K562 (cell line): ENCODE results near the gene DTHD1. TPM values are rescaled to one million over a fixed set of nuclear protein-coding genes. Genes with fewer than 3 reads are reported as not detected.

Experiments
- ATAC-seq: fragments of 200-7000 bp; cut with Tn5 transposase; 3 replicates; pipeline ENCODE4 v1.9.1; 2020; ENCODE audit warnings: moderate library complexity
- BruUV-seq: library from RNA; stranded (reverse); fragments of 400-500 nt; replicated peaks from 2 replicates; lab custom pipeline; 2021; lab: Mats Ljungman, UMichigan
- CTCF ChIA-PET: fragments of 300-600 bp; formaldehyde crosslinking; extraction: SDS; loops from one replicate; lab custom pipeline; 2021; ENCODE audit warnings: low intra/inter-chr PET ratio; lab: Yijun Ruan, JAX
- POLR2A ChIA-PET: fragments of 300-600, 350-650 bp; sonication (Branson Sonifier 250); formaldehyde crosslinking; extraction: SDS; loops from one replicate; lab custom pipeline; 2021; ENCODE audit warnings: antibody characterized with exemption, inconsistent platforms; lab: Yijun Ruan, JAX
- DNase-seq, 4 experiments: peaks; one replicate each; pipeline versions ENCODE4 v3.0.0 to v3.0.0-alpha.2; 2011 to 2018; ENCODE audit warnings: low spot score in 3 of 4, mixed read lengths in 3 of 4; ENCODE audit errors: extremely low read depth in 1 of 4
- FAIRE-seq: peaks from 2 replicates; lab custom pipeline; 2011; peaks lifted over from hg19 to GRCh38; lab: Jason Lieb, UNC
- H2AFZ ChIP-seq: 2 replicates; pipeline ENCODE4 v1.6.0; 2011; ENCODE audit warnings: low read depth, low read length, control low read depth, inconsistent platforms
- H3K27ac ChIP-seq: fragments of 200-600 bp; 3 replicates; pipeline ENCODE4 v1.8.0; 2011; ENCODE audit warnings: low read depth, mild to moderate bottlenecking, control low read depth, inconsistent platforms, low read length, moderate library complexity, mixed read lengths; ENCODE audit errors: extremely low read depth
- H3K27me3 ChIP-seq, 2 experiments: fragments of 300-600 bp in 1 of 2; 2 replicates in 1 of 2; 3 replicates in 1 of 2; pipeline versions ENCODE4 v1.6.0 to v1.8.0; 2011; ENCODE audit warnings: inconsistent platforms in 2 of 2, low read length in 2 of 2, mild to moderate bottlenecking in 1 of 2, mixed read lengths in 1 of 2, moderate library complexity in 1 of 2; ENCODE audit not compliant: control insufficient read depth in 2 of 2, insufficient read depth in 2 of 2
- H3K36me3 ChIP-seq: fragments of 300-600 bp; 3 replicates; pipeline ENCODE4 v1.8.0; 2011; ENCODE audit warnings: mild to moderate bottlenecking, low read length, inconsistent platforms; ENCODE audit not compliant: control insufficient read depth, insufficient read depth
- H3K4me1 ChIP-seq, 2 experiments: fragments of 200-600 bp in 1 of 2; replicated peaks in 1 of 2; 2 replicates in 1 of 2; 3 replicates in 1 of 2; pipeline versions ENCODE4 v1.5.1 to v1.8.0; 2011; ENCODE audit warnings: inconsistent platforms in 2 of 2, low read length in 2 of 2, mild to moderate bottlenecking in 1 of 2, mixed read lengths in 1 of 2, moderate library complexity in 1 of 2; ENCODE audit not compliant: control insufficient read depth in 2 of 2, insufficient read depth in 2 of 2
- H3K4me2 ChIP-seq: 2 replicates; pipeline ENCODE4 v1.6.1; 2011; ENCODE audit warnings: low read length, control low read depth, inconsistent platforms, mixed read lengths; ENCODE audit not compliant: insufficient read depth
- H3K4me3 ChIP-seq: fragments of 200-600 bp; sonication (generic), shearing (Covaris generic); 2 replicates; pipeline ENCODE4 v1.5.1; 2016; ENCODE audit warnings: control low read depth, inconsistent platforms
- H3K79me2 ChIP-seq: fragments of 200-600 bp; 3 replicates; pipeline ENCODE4 v1.8.0; 2011; ENCODE audit warnings: low read length, inconsistent platforms; ENCODE audit not compliant: control insufficient read depth, insufficient read depth
- H3K9ac ChIP-seq, 2 experiments: 2 replicates each; pipeline versions ENCODE4 v1.6.0 to v1.6.1; 2011; ENCODE audit warnings: low read depth in 2 of 2, low read length in 2 of 2, control low read depth in 1 of 2, inconsistent platforms in 1 of 2, mild to moderate bottlenecking in 1 of 2, mixed read lengths in 1 of 2; ENCODE audit not compliant: insufficient read depth in 1 of 2
- H3K9me1 ChIP-seq: one replicate; pipeline ENCODE4 v1.6.0; 2011; ENCODE audit warnings: inconsistent platforms, mild to moderate bottlenecking, low read length, moderate library complexity; ENCODE audit not compliant: control insufficient read depth, insufficient read depth
- H3K9me3 ChIP-seq: replicated peaks from 2 replicates; pipeline ENCODE4 v1.5.1; 2011; ENCODE audit warnings: low read depth, low read length, inconsistent platforms; ENCODE audit not compliant: control insufficient read depth, insufficient read depth
- H4K20me1 ChIP-seq: replicated peaks from 2 replicates; pipeline ENCODE4 v1.6.1; 2011; ENCODE audit warnings: low read length, inconsistent platforms, mixed read lengths; ENCODE audit not compliant: control insufficient read depth, insufficient read depth
- CBX3 ChIP-seq, 2 experiments: IDR thresholded peaks; 1 replicate in 1 of 2; 2 replicates in 1 of 2; pipeline ENCODE4 v1.6.1; 2012; ENCODE audit warnings: inconsistent platforms in 2 of 2, low read length in 2 of 2, borderline replicate concordance in 1 of 2, control low read depth in 1 of 2
- DEAF1 ChIP-seq: fragments of 450-650 bp; formaldehyde crosslinking; IDR thresholded peaks from 2 replicates; pipeline ENCODE4 v1.4.0; 2020; ENCODE audit warnings: mild to moderate bottlenecking, moderate library complexity
- ETV5 ChIP-seq: sonication (generic); formaldehyde crosslinking; IDR thresholded peaks from 2 replicates; pipeline ENCODE4 v1.4.0; 2020; ENCODE audit warnings: low read depth, mild to moderate bottlenecking, missing genetic modification reagents
- FOSL1 ChIP-seq: fragments of 200-800 bp; sonication (Bioruptor generic); conservative IDR thresholded peaks from 2 replicates; pipeline ENCODE4 v1.6.1; 2016; ENCODE audit warnings: missing genetic modification characterization, missing compliant biosample characterization
- HMGXB4 ChIP-seq: sonication (generic); formaldehyde crosslinking; IDR thresholded peaks from 2 replicates; pipeline ENCODE4 v1.8.1; 2023; ENCODE audit warnings: mild to moderate bottlenecking, missing genetic modification reagents
- LCOR ChIP-seq: sonication (generic); formaldehyde crosslinking; IDR thresholded peaks from 2 replicates; pipeline ENCODE4 v1.8.0; 2022; ENCODE audit warnings: mild to moderate bottlenecking, missing genetic modification reagents
- NFE2 ChIP-seq: IDR thresholded peaks from 2 replicates; pipeline ENCODE4 v1.6.1; 2014; ENCODE audit warnings: antibody characterized with exemption, low read depth
- NR1H2 ChIP-seq: sonication (generic); formaldehyde crosslinking; IDR thresholded peaks from 2 replicates; pipeline ENCODE4 v1.4.0; 2020; ENCODE audit warnings: mild to moderate bottlenecking, missing genetic modification reagents
- ZFP30 ChIP-seq: fragments of 250-450 bp; sonication (Bioruptor Pico); IDR thresholded peaks from 2 replicates; pipeline ENCODE4 v1.8.0; 2022; ENCODE audit warnings: moderate library complexity, mild to moderate bottlenecking, inconsistent platforms, borderline replicate concordance
- ZFP36 ChIP-seq: fragments of 150-350 bp; IDR thresholded peaks from 2 replicates; pipeline ENCODE4 v1.6.1; 2018; ENCODE audit warnings: low read length, low read depth; ENCODE audit not compliant: partially characterized antibody
- ZNF77 ChIP-seq: fragments of 250-450 bp; sonication (Bioruptor Pico); IDR thresholded peaks from 2 replicates; pipeline ENCODE4 v1.5.0; 2020
- WGBS: fragments of 100-300 bp; shearing (Covaris generic); methylation state at CpG from one replicate; pipeline ENCODE4 v1.1.6; 2016; ENCODE audit warnings: low coverage, mixed read lengths; ENCODE audit not compliant: insufficient coverage; ENCODE audit errors: missing lambda C conversion rate; 5-methylcytosine and 5-hydroxymethylcytosine counted together
- in situ Hi-C: fragments of 300-500 bp; cut with MboI; formaldehyde crosslinking; loops from 4 replicates; pipeline ENCODE4 v1.15.0; 2018; ENCODE audit warnings: inconsistent platforms, mixed read lengths
- intact Hi-C: fragments of 100-400 bp; cut with micrococcal nuclease; formaldehyde crosslinking; loops from 2 replicates; pipeline ENCODE4 v1.14.2; 2022
- polyA plus RNA-seq, 8 experiments: library from polyadenylated mRNA; depleted of rRNA in 4 of 8; stranded (reverse) in 5 of 8; unstranded in 3 of 8; fragments of >200 nt; fragmentation: Nextera tagmentation in 2 of 8; fragmentation: Illumina TruSeq in 1 of 8; extraction: Ambion mirVana in 2 of 8; extraction: Trizol in 1 of 8; gene quantifications; 2 replicates each; pipeline versions ENCODE4 v1.2.1 to v1.2.3, GENCODE V29; 2011 to 2014; ENCODE audit warnings: inconsistent platforms in 1 of 8, missing spikeins in 1 of 8
- total RNA-seq, 7 experiments: library from RNA; depleted of rRNA in 6 of 7; stranded (reverse); fragments of >200 nt in 6 of 7; fragmentation: Illumina TruSeq in 2 of 7; extraction: Trizol in 2 of 7; gene quantifications; 2 replicates each; pipeline versions ENCODE4 v1.2.1 to v1.2.3, GENCODE V29; 2011 to 2021; ENCODE audit warnings: low replicate concordance in 1 of 7
- TF ChIP-seq, protein P1 (sequence below): sonication (generic); formaldehyde crosslinking; IDR thresholded peaks from 2 replicates; pipeline ENCODE4 v1.8.0; 2023; ENCODE audit warnings: mild to moderate bottlenecking, missing genetic modification reagents
- TF ChIP-seq, protein P2 (sequence below): fragments of 450-650 bp; IDR thresholded peaks from 2 replicates; pipeline ENCODE4 v1.7.0; 2016; ENCODE audit warnings: borderline replicate concordance

DTHD1 gene
- total and polyA plus RNA-seq, 9 of the 15 experiments (the other 6 are each of a cell fraction or from before 2014, with no cell fraction given), result not detected

DNA sequence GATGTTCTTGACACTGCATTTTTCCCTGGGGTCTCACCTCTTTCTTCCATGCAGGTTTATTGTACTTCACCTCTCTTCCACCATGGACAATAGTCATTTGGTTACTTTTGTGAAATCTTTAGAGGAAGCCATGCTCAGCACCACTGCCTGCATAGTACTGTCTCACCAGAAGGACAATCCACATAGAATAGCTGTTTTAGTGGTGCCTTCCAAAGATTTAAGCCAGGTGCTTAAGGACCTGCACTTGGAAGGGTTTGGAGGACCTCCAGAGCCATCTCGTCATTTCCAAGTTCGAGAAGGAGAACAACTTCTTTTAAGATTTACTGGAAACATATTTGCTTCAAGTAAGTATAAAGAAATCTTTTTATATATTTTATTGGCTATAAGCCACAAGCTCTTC, 26.7 kb downstream of the DTHD1 start:
- H3K9ac ChIP-seq, result no peak overlapping the region
- BruUV-seq, result no TSS peak
- ATAC-seq (no peak), FAIRE-seq (no peak), DNase-seq (no peak)
- no peaks in the 10 kb centered on the region for H4K20me1 ChIP-seq
- no peaks in the 10 kb centered on the region for H3K9me1 ChIP-seq
- WGBS, result 0% methylated on average over 2 of the region's 2 CpGs
- H3K36me3 ChIP-seq, result no peaks in the 10 kb centered on the region
- no peak overlapping the region for H3K27ac ChIP-seq
- ChIA-PET POLR2A (no interaction called here), CTCF (no interaction called here)
- no peaks in the 10 kb centered on the region for H3K4me1 ChIP-seq
- in situ Hi-C loops, result no loop called here
- H3K4me2 ChIP-seq, result no peak overlapping the region
- TF ChIP-seq DEAF1 (CRISPR knock-in tag) (no peak), NR1H2 (CRISPR knock-in tag) (no peak), ZNF77 (CRISPR knock-in tag) (no peak), CBX3 (IDR thresholded peaks at IDR 0.05; ENCODE audit: borderline replicate concordance in 1 of 2, low read length in 2 of 2) (no peak), ZFP36 (no peak), HMGXB4 (CRISPR knock-in tag) (no peak), ETV5 (CRISPR knock-in tag) (no peak), LCOR (CRISPR knock-in tag) (no peak), ZFP30 (CRISPR knock-in tag) (no peak), NFE2 (no peak), FOSL1 (no peak)
- TF ChIP-seq, protein P1, sequence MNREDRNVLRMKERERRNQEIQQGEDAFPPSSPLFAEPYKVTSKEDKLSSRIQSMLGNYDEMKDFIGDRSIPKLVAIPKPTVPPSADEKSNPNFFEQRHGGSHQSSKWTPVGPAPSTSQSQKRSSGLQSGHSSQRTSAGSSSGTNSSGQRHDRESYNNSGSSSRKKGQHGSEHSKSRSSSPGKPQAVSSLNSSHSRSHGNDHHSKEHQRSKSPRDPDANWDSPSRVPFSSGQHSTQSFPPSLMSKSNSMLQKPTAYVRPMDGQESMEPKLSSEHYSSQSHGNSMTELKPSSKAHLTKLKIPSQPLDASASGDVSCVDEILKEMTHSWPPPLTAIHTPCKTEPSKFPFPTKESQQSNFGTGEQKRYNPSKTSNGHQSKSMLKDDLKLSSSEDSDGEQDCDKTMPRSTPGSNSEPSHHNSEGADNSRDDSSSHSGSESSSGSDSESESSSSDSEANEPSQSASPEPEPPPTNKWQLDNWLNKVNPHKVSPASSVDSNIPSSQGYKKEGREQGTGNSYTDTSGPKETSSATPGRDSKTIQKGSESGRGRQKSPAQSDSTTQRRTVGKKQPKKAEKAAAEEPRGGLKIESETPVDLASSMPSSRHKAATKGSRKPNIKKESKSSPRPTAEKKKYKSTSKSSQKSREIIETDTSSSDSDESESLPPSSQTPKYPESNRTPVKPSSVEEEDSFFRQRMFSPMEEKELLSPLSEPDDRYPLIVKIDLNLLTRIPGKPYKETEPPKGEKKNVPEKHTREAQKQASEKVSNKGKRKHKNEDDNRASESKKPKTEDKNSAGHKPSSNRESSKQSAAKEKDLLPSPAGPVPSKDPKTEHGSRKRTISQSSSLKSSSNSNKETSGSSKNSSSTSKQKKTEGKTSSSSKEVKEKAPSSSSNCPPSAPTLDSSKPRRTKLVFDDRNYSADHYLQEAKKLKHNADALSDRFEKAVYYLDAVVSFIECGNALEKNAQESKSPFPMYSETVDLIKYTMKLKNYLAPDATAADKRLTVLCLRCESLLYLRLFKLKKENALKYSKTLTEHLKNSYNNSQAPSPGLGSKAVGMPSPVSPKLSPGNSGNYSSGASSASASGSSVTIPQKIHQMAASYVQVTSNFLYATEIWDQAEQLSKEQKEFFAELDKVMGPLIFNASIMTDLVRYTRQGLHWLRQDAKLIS (CRISPR knock-in tag), result no peak
- TF ChIP-seq, protein P2, sequence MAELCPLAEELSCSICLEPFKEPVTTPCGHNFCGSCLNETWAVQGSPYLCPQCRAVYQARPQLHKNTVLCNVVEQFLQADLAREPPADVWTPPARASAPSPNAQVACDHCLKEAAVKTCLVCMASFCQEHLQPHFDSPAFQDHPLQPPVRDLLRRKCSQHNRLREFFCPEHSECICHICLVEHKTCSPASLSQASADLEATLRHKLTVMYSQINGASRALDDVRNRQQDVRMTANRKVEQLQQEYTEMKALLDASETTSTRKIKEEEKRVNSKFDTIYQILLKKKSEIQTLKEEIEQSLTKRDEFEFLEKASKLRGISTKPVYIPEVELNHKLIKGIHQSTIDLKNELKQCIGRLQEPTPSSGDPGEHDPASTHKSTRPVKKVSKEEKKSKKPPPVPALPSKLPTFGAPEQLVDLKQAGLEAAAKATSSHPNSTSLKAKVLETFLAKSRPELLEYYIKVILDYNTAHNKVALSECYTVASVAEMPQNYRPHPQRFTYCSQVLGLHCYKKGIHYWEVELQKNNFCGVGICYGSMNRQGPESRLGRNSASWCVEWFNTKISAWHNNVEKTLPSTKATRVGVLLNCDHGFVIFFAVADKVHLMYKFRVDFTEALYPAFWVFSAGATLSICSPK, result no peak
- H3K9me3 ChIP-seq, result no peaks in the 10 kb centered on the region
- H2AFZ ChIP-seq, result no peak overlapping the region
- intact Hi-C loops, result no loop called here
- H3K4me3 ChIP-seq, result no peak overlapping the region
- no peaks in the 10 kb centered on the region for H3K27me3 ChIP-seq
- H3K79me2 ChIP-seq, result no peaks in the 10 kb centered on the region
